GM19043 (cell line): ENCODE measurements around the gene CCDC9.
A peak's percentile ranks its signal among the peaks of the same experiment; 100 is the strongest.
"Not testable (repeated sequence)": the region's sequence is repeated elsewhere in the genome, so short reads cannot be mapped to it uniquely, and the experiment has no call there.

Experiments used
- ATAC-seq: cut with Tn5 transposase; IDR thresholded peaks from one replicate; pipeline ENCODE4 v1.9.1; 2021; ENCODE audit warnings: low read depth; ENCODE audit not compliant: unreplicated experiment

CCDC9 gene

DNA sequence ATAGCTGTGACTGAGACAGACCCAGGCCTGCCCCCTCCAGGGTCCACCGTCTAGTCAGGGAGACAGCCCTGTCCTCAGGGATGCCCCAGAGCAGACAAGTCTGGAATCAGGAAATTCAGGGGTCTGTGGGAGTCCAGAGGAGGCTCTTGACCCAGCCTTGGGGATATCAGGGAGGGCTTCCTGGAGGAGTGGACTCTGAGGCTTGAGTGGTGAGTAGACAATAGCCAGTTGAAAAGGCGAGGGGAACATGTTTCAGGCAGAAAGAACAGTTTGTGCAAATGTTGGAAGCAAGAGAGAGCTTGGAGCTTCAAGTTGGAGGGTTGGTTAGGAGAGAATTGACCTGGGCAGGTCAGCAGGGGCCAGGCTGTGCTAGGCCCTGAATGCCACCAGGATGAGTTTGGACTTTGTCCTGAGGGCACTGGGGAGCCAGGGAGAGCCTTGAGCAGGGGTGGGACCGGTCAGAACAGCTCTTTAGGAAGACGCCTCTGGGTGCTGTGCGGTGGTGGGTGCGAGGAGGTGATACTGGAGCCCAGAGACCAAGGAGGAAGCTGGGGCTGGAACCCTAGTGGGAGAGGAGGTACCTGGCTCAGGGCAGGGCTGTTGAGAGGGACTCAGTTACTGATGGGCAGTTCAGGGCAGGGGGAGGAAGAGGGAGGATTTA lies 2.7 kb downstream of the CCDC9 start:
- ATAC-seq, result no peak

DNA sequence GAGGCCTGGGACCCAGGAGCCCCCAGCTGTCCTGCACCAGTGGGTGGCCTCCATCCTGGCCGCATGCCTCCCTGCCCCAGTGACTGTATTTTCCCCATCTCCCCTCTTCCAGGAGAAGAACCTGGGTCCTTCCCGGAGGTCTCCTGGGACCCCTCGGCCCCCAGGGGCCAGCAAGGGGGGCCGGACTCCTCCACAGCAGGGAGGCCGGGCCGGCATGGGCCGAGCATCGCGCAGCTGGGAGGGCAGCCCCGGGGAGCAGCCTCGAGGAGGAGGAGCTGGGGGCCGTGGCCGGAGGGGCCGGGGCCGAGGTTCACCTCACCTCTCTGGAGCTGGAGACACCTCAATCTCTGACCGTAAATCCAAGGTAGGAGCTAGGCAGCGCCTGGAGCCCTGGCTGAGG lies 4.2 kb downstream of the CCDC9 start:
- no peak for ATAC-seq

DNA sequence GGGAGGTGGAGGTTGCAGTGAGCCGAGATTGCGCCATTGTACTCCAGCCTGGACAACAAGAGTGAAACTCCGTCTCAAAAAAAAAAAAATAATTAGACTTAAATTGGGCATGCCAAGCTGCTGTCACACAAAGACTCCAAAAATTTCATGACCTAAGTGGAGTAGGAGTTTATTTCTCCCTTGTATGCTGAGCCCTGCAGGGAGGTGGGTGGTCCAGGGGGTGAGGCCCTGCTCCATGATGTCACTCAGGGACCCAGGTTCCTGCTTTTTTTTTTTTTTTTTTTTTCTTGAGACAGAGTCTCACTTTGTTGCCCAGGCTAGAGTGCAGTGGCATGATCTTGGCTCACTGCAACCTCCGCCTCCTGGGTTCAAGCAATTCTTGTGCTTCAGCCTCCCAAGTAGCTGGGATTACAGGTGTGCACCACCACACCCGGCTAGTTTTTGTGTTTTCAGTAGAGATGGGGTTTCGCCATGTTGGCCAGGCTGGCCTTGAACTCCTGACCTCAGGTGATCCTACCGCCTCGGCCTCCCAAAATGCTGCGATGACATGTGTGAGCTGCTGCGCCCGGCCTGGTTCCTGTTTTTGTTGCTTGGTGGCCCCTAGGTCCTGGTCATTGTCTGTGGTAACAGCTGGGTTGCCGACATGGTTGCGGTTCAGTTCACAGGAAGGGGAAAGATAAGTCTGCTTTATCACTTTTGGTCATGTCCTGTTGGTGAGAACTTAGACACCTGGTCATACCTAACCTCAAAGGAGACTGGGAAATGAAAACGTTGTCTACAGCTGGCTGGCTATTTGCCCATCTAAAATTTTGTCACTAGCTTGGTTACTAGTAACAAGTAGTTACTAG lies 5.8 kb downstream of the CCDC9 start:
- ATAC-seq, result peak; percentile 78

DNA sequence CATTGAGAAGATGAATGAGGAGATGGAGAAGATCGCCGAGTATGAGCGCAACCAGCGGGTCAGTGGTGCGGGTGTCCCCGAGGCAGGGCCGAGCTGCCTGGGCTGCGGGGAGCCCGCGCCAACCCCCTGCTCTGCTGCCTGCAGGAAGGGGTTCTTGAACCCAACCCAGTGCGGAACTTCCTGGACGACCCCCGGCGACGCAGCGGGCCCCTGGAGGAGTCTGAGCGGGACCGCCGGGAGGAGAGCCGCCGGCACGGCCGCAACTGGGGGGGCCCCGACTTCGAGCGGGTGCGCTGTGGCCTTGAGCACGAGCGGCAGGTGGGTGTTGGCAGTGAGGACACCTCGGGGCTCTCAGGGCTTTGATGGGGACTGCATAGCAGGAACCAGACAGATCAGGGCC lies 8.3 kb downstream of the CCDC9 start:
- no peak for ATAC-seq

DNA sequence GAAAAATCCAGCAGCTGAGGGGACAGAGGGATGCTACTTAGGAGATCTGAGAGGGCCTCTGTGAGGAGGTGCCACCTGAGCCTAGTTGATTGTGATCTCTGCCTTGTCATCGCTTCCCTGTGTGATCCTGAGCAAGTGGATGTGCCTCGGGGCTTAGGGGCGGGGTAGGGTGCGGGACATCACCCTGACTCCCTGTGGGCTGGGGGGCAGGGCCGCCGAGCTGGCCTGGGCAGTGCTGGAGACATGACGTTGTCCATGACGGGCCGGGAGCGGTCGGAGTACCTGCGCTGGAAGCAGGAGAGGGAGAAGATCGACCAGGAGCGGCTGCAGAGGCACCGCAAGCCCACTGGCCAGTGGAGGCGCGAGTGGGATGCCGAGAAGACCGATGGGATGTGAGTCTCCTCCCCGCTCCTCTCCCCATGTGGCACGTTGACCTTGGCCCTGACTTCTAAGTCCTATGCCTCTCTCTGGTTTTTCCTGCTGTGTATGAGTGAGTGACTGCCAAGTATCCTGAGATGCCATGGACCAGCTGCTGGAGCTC lies 10.1 kb downstream of the CCDC9 start:
- ATAC-seq, result no peak

DNA sequence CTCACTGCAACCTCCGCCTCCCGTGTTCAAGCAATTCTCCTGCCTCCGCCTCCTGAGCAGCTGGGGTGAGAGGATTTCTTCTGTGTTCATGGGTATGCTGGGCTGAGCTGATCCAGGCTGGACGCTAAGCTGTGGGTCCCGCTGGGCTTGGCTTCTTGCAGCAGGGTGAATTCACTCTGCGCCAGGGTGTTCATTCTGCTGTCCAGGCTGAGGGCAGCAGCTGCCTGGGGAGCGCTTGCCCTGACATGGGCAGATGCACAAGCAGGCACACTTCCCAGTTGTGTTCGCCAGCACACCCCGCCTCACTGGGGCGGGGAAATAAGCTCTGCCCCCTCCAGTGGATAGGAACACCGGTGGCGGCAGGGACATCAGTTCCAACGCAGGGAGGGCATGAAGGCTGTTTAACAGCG lies 11.0 kb downstream of the CCDC9 start:
- no peak for ATAC-seq

DNA sequence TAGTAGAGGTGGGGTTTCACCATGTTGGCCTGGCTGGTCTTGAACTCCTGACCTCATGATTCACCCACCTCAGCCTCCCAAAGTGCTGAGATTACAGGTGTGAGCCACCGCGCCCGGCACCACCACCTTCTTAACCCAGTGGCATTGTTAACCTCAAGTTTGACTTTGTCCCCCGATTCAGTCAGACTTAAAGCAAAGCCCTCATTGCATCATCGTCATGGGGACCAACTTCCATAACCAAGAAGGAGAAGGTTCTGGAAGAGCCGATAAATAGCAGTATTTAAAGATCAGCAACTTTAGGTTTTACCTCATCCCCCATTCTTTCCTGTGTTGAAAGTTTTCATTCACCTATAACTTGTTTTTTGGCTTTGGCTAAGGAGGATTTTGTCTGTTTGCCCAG lies 11.7 kb downstream of the CCDC9 start:
- ATAC-seq, result no peak

DNA sequence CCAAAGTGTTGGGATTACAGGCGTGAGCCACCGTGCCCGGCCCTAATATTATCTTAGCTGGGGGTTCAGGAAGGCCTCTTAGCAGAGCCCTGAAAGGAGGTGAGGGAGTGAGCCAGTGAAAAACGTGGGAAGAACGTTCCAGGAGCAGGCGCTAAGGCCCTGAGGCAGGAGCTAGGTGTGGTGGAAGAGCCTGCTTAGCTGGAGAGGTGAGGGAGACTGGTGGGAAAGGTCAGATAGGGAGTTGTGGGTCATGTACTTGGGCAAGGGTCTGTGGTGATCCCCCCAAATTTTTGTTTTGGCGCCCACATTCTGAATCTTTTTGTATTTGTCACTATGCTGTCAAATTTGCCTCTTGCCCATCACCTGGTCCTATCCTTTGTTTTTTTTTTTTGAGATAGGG lies 13.3 kb downstream of the CCDC9 start:
- no peak for ATAC-seq

DNA sequence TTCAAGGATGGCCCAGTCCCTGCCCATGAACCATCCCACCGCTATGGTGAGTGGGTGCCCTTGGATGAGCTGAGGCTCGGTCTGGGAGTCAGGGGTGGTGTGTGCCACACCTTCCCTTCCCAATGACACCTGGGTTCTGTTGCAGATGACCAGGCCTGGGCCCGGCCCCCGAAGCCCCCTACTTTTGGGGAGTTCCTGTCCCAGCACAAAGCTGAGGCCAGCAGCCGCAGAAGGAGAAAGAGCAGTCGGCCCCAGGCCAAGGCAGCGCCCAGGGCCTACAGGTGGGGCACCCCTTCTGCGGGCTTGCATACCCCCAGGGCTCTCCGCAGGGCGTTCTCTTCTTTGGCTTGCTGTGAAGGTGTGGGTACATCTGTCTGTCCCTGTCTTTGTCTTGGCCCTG lies 14.1 kb downstream of the CCDC9 start:
- ATAC-seq, result no peak

DNA sequence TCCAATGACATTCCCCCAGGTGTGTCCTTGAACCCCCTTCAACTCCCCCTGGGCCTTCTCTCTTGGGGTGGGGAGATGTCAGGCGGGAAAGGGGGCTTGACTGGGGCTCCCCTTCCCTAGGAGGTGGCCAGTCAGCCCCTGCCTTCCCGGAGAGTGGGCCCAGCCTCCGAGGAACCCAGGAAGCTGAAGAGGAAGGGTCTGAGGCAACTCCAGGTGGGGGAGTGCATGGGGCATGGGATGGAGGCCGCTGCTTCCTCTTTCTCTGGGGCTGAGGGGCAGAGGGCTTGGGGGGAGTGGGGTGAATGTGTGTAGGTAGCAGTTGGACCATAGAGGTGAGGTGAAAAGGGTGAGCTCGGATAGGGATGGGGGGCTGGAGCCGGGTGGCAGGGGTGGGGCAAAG lies 15.6 kb downstream of the CCDC9 start:
- ATAC-seq, result no peak

DNA sequence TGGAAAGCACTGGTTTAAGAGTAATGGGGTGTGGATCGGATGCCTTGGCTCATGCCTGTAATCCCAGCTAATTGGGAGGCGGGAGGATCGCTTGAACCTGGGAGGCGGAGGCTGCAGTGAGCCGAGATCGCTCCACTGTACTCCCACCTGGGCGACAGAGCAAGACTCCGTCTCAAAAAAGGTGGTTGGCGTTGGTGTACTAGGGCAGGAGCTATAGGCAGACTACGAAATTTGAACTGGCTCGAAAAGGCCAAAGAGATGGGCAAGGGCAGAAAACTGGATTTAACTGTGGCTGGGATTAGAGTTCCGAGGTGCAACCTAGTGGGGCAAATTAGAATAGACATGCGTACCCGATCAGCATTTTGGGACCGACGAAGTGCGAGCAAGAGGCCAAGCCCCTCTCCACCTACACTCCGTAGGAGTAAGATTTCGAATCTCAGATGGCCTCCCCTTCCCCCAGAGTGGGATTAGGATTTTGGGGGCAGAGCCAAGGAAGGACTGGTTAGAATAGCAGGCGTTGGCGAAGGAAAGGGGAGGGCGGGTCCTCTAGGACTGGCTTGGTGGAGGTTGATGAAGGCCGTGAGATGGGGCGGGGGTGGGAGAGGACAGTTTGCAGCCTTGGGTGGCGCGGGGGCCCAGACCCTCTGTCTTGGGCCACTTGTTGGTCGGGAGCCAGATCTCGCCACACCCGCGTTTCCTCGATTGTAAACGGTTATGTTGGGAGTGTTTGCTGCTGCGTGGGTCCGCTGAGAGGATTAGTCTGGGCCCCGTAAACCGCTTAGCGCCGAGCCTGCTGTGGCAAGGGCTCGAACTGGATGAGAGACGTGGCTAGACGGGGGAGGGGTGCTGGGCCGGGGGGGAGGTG lies 16.4 kb downstream of the CCDC9 start:
- no peak for ATAC-seq

DNA sequence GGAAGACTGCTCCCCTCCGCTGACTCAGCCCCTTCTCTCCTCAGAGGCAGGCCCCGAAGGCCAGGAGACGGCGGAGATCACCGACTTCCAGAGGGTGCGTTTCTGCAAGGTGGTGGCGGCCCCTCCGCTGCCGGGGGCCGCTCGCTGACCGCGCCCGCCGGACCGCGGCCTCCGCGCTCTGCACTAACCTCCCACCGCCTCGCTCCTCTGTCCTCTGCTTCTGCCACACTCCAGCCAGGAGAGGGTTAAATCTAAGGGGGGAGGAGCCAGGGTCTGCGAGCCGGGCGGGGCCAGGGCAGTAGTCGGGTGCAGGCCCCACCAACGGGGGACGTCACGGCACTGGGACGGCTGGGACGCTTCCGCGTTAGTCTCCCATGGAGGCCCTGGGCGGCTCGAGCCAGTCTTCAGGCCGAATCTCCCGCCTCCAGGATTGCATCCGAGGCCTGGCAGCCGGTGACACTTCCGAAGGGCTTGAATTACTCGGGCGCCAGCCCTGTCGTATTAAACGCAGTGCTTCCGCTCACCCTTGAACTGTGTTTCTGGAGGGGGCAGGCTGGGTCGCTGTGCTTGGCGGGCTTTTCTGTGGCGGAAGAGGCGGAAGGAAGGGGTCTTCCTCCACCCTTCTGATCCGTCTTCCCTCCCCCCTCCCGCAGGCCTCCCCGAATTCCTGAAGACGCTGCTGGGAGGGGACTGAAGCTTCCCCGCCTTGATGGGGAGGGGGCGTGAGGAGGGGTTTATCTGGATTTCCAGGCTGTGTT lies 17.2 kb downstream of the CCDC9 start:
- ATAC-seq, result peak; percentile 54

DNA sequence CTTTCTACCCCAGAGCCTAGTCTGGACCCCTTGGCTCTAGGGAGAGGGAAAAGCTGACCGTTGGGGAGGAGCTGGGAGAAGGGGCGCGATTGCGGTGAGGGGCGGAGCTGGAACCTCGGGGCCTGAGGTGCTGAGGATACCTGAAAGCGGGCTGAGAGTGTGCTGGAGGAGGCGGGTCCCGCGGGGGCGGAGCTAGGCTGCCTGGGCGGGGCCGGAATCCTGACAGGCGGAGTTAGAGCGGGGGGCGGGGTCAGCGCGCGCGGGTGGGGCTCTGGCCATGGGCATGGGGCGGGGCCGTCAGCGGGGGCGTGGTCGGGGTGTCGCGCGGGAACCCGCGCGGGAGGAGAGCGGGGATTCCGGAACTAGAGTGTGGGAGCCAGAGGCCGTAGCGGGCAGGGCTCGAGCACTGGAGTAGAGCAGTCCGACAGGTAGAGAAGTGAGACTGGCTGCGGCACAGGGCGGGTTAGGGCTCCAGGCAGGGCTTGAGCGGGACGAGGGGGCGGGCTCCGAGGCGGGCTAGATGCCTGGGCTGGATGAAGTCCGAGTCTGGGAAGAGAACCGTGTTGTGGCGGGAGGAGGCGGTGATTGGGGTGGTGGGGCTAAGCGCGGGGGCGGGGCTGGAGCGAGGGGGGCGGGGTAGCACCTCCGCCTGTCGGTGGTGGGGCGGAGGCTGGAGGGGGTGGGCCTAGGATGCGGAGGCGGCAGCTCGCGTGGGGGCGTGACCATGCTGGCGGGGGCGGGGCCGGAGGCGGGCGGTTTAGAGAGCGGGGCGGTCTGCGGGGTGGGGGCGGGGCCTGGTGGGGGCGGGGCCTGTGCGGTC lies 18.0 kb downstream of the CCDC9 start, which contains the start of gene INAFM1:
Gene INAFM1 (plus strand): TSS at position 815 of the 820 bp plus-strand sequence. CDS start 35 bp downstream, outside the sequence.
- peak; percentile 52 for ATAC-seq

DNA sequence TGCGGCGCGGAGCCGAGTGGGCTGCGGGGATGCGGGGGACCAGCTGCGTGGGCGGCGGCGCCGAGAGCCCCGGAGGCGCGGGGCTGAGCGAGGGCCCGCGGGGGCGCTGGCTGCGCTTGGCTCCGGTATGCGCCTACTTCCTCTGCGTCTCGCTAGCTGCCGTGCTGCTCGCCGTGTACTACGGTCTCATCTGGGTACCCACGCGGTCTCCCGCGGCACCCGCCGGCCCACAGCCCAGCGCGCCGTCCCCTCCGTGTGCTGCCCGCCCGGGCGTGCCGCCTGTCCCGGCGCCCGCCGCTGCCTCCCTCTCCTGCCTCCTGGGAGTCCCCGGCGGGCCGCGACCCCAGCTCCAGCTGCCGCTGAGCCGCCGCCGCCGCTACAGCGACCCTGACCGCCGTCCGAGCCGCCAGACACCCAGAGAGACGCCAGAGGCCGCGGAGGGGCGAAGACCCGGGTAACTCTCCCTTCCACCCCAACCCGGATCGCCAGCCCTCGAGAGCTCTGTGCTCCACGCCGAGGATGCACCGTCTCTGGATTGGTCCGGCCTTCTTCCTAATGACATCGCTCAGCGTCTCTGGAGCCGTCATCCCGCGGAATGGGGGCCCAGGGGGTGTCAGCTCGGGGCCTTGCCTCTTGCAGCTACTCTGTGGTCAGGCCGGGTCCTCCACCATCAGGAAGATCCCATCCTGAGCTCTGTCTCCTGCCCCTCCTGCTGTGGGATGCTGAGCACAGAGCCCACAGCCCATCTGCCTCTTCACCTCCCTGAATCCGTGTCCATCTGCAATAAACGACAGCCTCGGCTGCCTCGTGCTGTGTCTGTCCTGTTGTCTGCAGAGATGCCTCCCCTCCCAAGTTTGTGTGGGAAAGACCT lies 18.8 kb downstream of the CCDC9 start:
- ATAC-seq, result no peak

DNA sequence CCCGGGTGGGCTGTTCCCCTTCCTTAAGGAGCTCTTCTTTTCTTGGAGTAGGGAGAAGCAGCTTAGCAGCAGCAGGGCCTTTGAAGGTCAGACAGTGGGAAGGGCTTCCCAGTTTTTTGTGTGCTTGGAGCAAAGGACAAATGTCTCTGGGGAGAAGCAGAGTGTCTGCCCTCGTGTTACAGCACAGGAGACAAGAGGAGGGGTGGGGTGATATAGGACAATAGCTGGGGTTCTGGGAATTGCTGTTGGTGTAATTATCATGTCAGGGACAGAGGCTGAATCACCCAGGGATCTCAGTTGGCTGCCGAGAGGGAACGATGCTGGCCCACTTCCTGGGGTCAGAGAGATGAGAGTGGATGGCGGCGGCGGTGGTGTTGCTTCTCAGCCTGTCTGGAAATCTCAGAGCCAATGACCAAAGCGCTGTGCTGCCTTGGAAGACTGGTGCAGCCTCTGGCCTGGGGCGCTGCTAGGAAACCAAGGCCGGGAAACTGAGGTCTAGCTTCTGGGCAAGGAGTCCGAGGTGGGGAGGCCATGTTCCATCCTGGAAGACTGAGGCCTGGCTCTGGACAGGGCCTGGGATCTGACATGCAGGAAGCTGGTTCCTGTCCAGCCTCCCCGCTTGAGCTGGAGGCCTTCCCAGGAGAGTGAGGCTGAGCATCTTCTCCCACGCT lies 19.6 kb downstream of the CCDC9 start:
- no peak for ATAC-seq

DNA sequence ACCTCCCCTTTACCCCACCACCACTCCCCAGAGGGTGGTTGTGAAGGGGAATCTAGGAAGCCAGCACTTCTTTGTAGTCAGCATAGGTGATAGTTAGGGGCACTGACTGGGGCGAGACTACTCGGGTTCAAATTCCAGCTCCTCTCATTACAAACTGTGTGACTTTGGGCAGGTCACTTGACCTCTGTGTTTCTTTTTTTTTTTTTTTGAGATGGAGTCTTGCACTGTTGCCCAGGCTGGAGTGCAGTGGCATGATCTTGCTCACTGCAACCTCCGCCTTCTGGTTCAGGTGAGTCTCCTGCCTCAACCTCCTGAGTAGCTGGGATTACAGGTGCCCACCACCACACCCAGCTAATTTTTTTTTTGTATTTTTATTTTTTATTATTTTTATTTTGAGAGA lies 20.2 kb downstream of the CCDC9 start:
- not testable (repeated sequence) for ATAC-seq

DNA sequence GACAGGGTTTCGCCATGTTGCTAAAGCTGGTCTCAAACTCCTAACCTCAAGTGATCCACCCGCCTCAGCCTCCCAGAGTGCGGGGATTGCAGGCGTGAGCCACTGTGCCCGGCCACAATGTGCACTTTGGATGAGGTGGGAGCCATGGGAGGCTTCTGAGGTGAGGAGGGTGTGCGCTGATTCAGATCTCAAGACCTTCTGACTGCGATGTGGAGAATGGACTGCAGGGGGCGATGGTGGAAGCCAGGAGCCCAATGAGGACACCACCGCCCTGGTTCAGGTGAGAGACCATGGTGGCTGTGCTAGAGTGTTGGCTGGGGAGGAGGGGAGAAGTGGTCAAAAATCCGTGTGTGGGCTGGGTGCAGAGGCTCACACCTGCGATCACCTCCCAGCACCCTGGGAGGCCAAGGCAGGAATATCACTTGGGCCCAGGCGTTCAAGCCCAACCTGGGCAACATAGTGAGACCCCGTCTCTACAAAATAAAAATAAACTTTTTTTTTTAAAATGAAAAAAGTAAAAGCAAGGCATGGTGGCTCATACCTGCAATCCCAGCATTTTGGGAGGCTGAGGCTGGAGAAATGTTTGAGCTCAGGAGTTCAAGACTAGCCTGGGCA lies 24.0 kb downstream of the CCDC9 start:
- no peak for ATAC-seq
